Measurements from ENCODE around the gene CACNB4.

Gene CACNB4

DNA sequence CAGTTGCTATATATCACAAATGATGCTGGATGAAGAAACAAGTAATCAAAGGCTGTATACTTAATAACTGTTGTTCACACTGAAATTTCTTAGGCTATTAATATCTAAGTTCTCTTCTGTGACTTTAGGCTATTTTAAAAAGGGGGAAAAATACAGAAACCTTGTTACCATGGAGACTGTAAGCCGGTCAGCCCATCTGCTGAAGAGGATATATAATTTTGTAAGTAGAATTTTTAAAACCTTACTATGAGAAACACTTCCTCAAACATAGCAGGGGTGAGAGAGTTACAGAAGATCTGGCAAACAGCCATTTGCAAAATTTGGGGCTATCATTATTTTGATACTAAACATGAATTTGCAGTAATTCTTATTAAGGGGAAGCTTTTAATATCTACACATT lies 27.8 kb downstream of the CACNB4 start:
- Mint-ChIP-seq H3K4me3 (no peak overlapping the region), H3K27me3 (no peaks in the 10 kb centered on the region), H3K4me1 (no peaks in the 10 kb centered on the region), H3K27ac (no peak overlapping the region), H3K9me3 (peaks cover 0 to 10% of the 10 kb centered on the region in 2 donors)
- ATAC-seq: no peak
- DNase-seq: no peak

DNA sequence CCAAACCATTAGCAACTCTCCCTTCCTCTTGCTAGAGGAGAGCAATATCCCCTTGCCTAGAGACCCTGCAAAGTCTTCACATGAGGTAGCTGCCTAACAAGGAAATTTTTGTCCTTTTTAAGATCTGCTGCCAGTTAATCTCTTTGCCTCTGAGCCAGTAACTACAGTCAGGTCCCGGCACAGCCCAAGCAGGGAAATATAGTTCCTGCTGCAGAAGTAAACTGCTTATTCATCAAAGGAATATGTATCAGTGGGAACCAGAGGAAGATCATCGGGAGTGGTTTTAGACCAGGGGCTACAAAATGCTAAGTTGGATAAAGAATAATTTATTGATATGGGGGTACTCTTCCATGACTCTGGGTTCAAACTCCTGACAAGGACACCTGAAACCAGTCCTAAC lies 30.6 kb downstream of the CACNB4 start:
- DNase-seq (no peak), ATAC-seq (no peak)
- H3K4me1 Mint-ChIP-seq: no peaks in the 10 kb centered on the region
- no peaks in the 10 kb centered on the region for H3K9me3 Mint-ChIP-seq
- H3K27me3 Mint-ChIP-seq: peaks cover 7% of the 10 kb centered on the region
- H3K4me3 Mint-ChIP-seq: no peak overlapping the region
- no peak overlapping the region for H3K27ac Mint-ChIP-seq

DNA sequence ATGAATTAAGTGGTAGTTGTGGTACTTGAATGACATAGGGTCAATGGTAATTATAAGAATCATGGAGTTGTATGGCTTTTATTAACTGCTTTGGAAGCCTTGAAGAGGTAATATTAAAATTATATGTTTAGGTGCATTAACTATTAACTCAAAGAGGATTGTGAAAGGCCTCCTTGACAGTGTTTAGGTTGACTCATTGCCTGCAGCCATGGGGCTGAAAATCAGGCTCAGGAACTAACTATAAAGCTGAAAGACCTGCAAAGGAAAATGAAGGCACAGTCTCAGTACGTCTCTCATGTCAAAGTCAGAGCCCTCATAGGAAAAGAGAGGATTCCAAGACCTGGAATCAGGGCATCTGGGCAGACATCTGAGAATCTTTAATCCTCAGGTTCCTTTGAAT lies 31.0 kb downstream of the CACNB4 start:
- DNase-seq (no peak), ATAC-seq (no peak)
- no peaks in the 10 kb centered on the region for H3K9me3 Mint-ChIP-seq
- H3K4me1 Mint-ChIP-seq: no peaks in the 10 kb centered on the region
- H3K27ac Mint-ChIP-seq: no peak overlapping the region
- no peak overlapping the region for H3K4me3 Mint-ChIP-seq
- H3K27me3 Mint-ChIP-seq: peaks cover 12% of the 10 kb centered on the region

DNA sequence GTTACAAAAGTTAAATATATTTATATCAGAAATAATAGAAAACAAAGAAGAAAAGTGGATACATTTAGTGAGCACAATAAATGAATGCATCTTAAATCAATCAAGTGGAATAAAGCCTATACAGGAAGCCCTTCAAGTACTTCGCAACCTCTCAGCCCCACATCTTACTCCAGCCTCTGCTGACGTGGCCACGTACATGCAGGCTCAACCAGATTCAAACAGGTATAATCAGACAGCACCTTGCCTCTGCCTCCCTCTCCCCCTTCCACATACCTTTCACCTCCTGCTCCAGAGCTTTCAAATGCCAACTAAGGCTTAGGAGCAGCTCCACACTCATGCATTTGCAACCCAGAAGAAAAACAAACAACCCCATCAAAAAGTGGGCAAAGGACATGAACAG lies 32.9 kb downstream of the CACNB4 start:
- Mint-ChIP-seq H3K27ac (no peak overlapping the region), H3K27me3 (peaks cover 19% of the 10 kb centered on the region), H3K9me3 (no peaks in the 10 kb centered on the region), H3K4me1 (no peaks in the 10 kb centered on the region), H3K4me3 (no peak overlapping the region)
- DNase-seq (no peak), ATAC-seq (no peak)

DNA sequence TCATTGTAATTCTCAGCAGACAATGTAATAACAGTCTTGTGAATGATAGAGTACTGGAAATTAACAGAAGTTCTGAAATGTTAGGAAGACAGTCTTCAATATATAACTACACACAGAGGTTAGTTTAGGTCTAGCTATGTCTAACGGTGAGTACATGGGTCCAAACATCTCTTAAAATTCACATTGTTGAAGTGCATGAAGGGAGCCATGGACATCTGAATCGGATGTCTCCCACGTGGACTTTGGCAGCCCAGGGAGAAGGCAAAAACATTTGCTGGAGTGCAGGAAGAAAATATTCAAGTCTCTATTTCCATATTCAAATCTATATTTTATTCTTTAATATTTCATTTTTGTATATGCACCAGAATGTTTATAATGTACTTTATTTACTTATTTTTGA lies 34.8 kb downstream of the CACNB4 start:
- H3K9me3 Mint-ChIP-seq: no peaks in the 10 kb centered on the region
- no peak overlapping the region for H3K4me3 Mint-ChIP-seq
- no peaks in the 10 kb centered on the region for H3K4me1 Mint-ChIP-seq
- no peak for DNase-seq
- no peak for ATAC-seq
- H3K27me3 Mint-ChIP-seq: peaks cover 19% of the 10 kb centered on the region
- H3K27ac Mint-ChIP-seq: peak overlapping the region in 1 of 2 donors; percentile 62

DNA sequence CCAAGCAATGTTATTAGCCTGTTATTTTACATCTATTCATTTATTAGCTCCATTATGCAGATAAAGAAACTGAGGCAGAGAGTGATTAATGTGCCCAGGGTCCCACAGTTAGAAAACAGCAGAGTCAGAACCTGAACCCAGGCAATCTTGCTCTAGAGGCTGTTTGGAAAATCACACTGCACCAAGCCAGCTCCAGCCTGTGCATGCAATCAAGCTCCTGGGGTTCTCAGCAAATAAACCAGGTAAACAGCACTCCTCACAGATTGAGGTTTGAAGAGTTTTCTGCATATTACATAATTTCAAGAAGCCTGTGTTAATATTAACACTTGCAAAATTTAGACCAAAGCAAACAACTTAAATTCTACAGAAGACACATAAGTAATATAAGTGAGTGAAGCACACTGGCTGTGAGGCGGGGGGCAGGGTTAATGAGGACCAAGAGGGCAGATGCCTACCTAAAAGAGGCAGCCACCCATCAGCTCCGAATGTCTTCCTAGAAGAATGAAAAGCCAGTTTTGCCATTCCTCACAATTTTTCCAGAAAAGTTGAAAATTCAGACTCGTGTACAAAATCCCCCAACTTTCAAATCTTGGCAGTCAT lies 35.4 kb downstream of the CACNB4 start:
- ATAC-seq: no peak

DNA sequence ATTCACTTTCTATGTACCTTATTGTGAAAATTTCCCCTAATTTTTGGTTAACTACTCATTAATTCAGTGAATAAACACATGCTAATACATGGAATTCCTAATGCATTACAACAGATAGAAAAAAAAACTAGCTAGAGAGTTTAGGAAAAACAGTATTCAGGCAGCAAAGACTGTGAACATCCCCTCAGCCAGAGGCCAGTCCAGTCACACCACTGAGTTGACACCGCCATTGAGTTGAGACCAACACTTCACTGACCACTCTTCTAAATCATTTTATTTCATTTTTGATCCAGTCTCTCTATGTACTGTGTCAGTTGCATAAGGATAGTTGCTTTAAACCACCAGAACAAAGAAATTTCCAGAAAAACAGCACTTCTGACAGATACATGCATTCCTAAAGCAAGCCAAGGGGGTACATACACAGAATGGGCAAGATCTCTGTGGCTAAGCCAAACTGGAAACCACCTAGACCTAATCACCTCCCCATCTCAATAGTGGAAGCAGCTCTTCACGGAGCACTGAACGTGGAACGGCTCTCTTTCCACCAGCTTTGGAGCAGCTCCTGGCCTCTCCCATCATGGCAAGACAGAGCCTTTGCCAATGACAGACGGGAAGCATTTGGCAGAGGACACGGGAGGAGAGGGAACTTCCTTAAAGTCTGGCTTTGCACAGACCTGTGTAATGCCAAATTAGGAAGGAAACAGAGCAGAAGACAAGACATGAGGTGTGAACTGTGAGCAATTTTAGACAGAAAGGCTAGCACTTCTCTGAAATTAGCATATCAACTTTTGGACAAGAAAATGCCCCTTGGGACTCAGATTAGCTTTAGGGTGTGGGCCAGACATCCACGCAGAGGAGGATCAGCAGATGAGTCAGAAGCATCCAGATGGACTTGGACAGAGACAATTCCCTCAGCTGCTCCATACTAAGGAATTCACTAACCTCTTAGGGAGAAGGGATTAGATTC lies 36.4 kb downstream of the CACNB4 start:
- Mint-ChIP-seq H3K9me3 (peaks cover 0 to 8% of the 10 kb centered on the region in 2 donors), H3K4me1 (no peaks in the 10 kb centered on the region), H3K27me3 (peaks cover 19% of the 10 kb centered on the region), H3K4me3 (no peak overlapping the region), H3K27ac (no peak overlapping the region)
- no peak for DNase-seq
- ATAC-seq: no peak

More for the DNA sequence above, 35.4 kb downstream of the CACNB4 start:
- Mint-ChIP-seq H3K4me1 (no peaks in the 10 kb centered on the region), H3K9me3 (peaks cover 0 to under 1% of the 10 kb centered on the region in 2 donors), H3K4me3 (no peak overlapping the region), H3K27ac (peak overlapping the region in 1 of 2 donors; percentile 62), H3K27me3 (peaks cover 19% of the 10 kb centered on the region)
- DNase-seq: no peak

DNA sequence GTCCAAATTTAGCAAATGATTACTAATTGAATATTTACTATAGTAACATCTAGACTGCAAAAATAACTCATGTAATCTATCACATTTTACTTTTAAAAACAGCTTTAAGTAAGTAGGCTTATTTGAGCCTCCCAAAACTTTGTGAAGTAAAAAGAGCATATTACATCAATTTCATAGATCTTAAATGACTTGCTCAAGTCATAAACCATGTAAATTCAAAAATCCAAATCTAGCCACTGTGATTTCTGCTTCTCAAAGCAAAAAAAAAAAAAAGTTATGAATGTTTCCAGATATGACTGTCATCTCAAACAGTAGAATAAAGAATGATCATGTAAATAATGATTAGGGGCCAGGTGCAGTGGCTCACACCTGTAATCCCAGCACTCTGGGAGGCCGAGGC lies 37.5 kb downstream of the CACNB4 start:
- no peak overlapping the region for H3K27ac Mint-ChIP-seq
- no peak overlapping the region for H3K4me3 Mint-ChIP-seq
- ATAC-seq (no peak), DNase-seq (no peak)
- no peaks in the 10 kb centered on the region for H3K4me1 Mint-ChIP-seq
- peaks cover 19% of the 10 kb centered on the region for H3K27me3 Mint-ChIP-seq
- peaks cover 0 to 8% of the 10 kb centered on the region in 2 donors for H3K9me3 Mint-ChIP-seq

DNA sequence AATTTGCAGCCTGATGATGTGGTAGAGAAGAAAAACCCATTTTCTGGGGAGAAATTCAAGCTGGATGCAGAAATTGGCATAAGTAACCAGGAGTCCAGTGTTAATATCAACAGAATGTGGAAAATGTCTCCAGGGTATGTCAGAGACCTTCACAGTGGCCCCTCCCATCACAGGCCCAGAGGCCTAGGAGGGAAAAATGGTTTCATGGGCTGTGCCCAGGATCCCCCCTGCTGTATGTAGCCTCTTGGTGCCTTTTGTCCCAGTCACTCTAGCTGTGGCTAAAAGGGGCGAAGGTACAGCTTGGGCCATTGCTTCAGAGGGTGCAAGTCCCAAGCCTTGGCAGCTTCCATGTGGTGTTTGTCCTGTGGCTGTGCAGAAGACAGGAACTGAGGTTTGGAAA lies 40.2 kb downstream of the CACNB4 start:
- Mint-ChIP-seq H3K4me3 (no peak overlapping the region), H3K4me1 (no peaks in the 10 kb centered on the region), H3K9me3 (peaks cover 0 to 8% of the 10 kb centered on the region in 2 donors), H3K27ac (no peak overlapping the region), H3K27me3 (peaks cover 16% of the 10 kb centered on the region)
- ATAC-seq (no peak), DNase-seq (no peak)

DNA sequence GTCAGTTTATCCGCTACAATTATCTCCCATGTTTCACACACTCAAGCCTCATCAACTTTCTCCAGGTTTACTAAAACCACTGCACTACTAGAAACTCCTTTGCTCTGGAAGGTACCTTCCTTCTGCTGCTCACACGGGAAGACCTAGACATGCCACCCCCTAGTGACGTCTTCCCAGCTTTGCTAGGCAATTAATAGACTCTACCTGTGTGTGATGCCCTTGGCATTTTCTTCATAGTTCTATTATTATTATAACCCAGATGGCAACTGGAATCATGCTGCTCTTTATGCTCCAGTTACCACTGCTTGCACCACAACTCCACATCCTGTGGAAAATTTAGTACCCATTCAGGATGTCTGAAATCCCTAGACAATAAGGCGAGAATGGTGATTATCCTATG lies 42.4 kb downstream of the CACNB4 start:
- Mint-ChIP-seq H3K27ac (no peak overlapping the region), H3K4me3 (no peak overlapping the region)
- no peak for DNase-seq

DNA sequence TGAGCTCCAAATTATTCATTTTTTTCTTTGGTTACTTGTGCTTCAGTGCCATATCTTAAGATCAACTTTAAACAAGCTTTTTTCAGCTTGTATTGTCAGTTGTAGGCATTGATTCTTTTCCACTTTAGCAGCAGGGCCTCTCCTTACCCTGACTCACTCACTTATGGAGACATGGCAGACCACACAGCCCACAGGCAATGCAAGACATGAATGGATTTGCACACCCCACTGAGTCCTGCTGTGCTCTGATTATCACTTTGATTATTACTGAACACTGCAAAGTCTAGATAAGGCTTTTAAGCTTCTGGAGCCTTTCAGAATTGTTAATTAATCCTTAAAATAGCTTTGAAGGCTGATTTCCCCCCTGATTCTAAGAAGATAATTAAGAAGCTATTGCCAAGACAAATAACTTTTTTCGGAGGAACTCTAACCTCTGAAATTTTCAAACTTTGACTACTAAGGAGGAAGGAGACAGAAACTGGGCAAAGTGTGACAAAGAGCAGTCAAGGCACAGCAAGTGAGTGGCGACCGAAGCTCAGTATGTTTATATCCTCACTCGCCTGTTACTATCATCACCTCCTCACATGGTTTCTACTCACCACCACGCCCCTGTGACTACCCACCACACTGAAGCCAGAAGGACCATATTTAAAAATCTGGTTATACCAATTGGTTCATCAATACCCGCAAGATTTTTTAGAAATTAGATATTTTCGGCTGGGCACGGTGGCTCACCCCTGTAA lies 43.3 kb downstream of the CACNB4 start:
- Mint-ChIP-seq H3K27ac (no peak overlapping the region), H3K4me1 (no peaks in the 10 kb centered on the region), H3K27me3 (no peaks in the 10 kb centered on the region), H3K4me3 (no peak overlapping the region), H3K9me3 (peaks cover 0 to 8% of the 10 kb centered on the region in 2 donors)
- no peak for ATAC-seq
- no peak for DNase-seq

More for the DNA sequence above, 42.4 kb downstream of the CACNB4 start:
- peaks cover 0 to 8% of the 10 kb centered on the region in 2 donors for H3K9me3 Mint-ChIP-seq
- H3K27me3 Mint-ChIP-seq: no peaks in the 10 kb centered on the region
- H3K4me1 Mint-ChIP-seq: no peaks in the 10 kb centered on the region
- no peak for ATAC-seq

DNA sequence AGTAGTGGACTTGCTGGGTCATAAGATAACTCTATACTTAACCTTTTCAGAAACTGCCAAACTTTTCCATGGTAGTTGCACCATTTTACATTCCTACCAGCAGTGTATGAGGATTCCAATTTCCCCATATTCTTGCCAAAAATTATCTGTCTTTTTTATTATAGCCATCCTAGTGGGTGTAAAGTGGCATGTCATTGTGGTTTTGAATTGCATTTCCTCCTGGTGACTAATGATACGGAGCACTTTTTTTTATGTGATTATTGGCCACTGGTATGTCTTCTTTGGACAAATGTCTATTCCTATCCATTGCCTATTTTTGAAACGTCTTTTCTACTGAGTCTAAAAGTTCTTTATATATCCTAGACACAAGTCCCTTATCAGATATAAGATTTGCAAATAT lies 44.3 kb downstream of the CACNB4 start:
- Mint-ChIP-seq H3K9me3 (peaks cover 0 to 8% of the 10 kb centered on the region in 2 donors), H3K4me3 (no peak overlapping the region), H3K27ac (no peak overlapping the region), H3K27me3 (no peaks in the 10 kb centered on the region), H3K4me1 (no peaks in the 10 kb centered on the region)
- DNase-seq (no peak), ATAC-seq (no peak)

DNA sequence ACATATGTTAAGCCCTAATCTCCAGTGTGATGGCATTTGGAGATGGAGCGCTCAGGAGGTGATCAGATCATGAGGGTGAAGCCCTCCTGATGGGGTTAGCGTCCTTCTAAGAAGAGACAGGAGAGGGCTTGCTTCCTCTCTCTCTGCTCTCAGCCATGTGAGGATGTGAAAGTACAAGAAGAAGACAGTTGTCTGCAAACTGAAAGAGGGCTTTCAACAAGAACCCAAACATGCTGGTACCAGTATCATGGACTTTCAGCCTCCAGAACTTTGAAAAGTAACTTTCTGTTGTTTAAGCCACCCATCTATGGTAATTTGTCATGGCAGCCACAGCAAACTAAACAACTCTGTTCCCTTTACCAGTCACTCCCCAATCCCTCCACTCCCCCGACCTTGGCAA lies 47.4 kb downstream of the CACNB4 start:
- Mint-ChIP-seq H3K27ac (no peak overlapping the region), H3K27me3 (no peaks in the 10 kb centered on the region), H3K4me1 (no peaks in the 10 kb centered on the region), H3K4me3 (no peak overlapping the region), H3K9me3 (no peaks in the 10 kb centered on the region)
- ATAC-seq: no peak
- no peak for DNase-seq

DNA sequence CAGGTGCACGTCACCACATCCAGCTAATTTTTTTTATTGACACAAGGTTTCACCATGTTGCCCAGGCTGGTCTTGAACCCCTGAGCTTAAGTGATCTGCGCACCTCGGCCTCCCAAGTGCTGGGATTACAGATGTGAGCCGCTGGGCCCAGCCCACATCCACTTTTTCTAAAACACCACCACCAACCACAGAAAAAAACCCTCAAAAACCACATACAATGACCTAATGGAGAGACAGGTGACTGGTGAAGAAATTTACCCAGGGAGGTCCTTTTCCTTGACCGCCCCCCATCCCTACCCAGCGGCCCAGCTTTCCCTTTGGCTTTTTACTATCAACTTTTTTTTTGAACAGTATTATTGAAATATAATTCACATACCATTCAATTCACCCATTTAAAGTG lies 47.9 kb downstream of the CACNB4 start:
- no peak overlapping the region for H3K27ac Mint-ChIP-seq
- no peaks in the 10 kb centered on the region for H3K27me3 Mint-ChIP-seq
- H3K4me1 Mint-ChIP-seq: no peaks in the 10 kb centered on the region
- ATAC-seq: no peak
- H3K9me3 Mint-ChIP-seq: no peaks in the 10 kb centered on the region
- H3K4me3 Mint-ChIP-seq: no peak overlapping the region
- DNase-seq: no peak

DNA sequence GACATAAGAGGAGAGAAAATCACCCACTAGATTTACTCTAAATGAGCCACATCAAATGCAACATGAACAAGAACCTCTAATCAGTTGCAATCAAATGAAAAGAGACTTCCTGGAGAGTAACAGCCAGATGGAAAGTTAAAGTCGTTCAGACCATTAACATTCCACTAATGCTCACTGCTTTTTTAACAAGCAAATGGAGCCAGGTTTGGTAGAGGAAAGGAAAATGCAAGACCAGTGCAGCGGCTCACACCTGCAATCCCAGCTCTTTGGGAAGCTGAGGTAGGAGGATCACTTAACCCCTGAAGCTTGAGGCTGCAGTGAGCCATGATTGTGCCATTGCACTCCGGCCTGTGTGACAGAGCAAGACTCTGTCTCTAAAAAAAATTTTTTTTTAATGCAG lies 48.5 kb downstream of the CACNB4 start:
- no peak for DNase-seq
- Mint-ChIP-seq H3K27ac (no peak overlapping the region), H3K9me3 (no peaks in the 10 kb centered on the region), H3K4me1 (no peaks in the 10 kb centered on the region), H3K4me3 (no peak overlapping the region), H3K27me3 (no peaks in the 10 kb centered on the region)
- no peak for ATAC-seq

DNA sequence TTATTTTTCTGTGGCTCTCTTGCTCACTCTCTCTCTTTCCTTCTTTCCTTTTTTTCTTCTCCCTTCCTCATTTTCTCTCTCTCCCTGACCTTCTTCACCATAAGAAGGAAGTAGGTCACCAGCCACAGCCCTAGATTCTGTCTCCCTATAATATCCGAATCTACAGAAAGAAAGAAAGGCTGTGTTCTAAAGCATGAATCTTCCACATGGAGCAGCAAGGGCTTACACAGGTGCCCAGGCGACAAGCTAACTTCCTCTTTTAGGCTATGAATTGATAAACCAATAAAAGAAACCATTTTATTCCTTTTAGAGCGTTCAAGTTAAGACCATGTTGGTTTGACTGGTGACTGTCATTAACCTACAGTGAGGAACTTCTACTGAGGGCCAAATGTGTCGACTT lies 49.3 kb downstream of the CACNB4 start:
- no peaks in the 10 kb centered on the region for H3K4me1 Mint-ChIP-seq
- H3K4me3 Mint-ChIP-seq: no peak overlapping the region
- H3K9me3 Mint-ChIP-seq: no peaks in the 10 kb centered on the region
- ATAC-seq (no peak), DNase-seq (no peak)
- H3K27me3 Mint-ChIP-seq: no peaks in the 10 kb centered on the region
- H3K27ac Mint-ChIP-seq: peak overlapping the region in 1 of 2 donors; percentile 59

Measured in stimulated activated naive CD8-positive, alpha-beta T cell treated with anti-CD3 and anti-CD28 coated beads, Interleukin-15, amount 100 ng/mL, for 72 hours (primary cell).